ENCODE measurements around the gene BOC. TPM values are rescaled to one million over a fixed set of nuclear protein-coding genes. Genes with fewer than 3 reads are reported as not detected.

The BOC gene
- total and polyA plus RNA-seq, 2 donors (not counting 3 experiments of a cell fraction or from before 2014, with no cell fraction given) = 0.07 TPM; not detected in 1

DNA sequence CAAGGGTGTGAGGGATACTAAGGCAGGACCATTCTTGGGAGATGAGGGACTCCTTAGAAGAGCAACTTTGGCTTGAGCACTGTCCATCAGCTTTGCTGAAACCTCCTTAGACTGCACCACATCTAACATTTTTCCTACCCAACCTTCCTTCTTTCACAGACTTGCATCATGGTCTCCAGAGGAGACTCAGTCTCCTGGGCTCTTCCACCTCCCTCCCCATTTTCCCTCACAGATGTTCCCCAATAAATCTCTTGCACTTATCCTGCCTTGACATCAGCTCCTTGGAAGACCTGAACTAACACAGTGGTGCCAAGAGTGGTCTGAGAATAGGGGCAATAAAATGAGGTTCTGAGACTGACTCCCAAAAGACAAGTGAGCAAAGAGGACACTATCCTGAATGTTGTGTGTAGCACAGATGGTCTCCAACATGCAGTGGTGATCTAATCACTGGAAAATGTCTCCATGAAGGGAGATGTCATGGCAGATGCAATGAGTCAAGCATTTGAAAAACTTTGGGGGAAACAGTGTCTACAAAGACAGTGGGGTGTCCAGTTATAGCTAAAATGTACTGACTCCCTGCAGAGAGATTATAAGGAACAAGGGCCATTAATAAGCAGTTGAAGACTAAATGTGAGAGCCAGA lies 26.0 kb upstream of the BOC start:
- H2AFZ ChIP-seq (ENCODE audit: low read depth, low read length) = no peak overlapping the region
- dilution Hi-C loops (cut with MboI; ENCODE audit: extremely low pct_ligation_motif_present, low sequenced_read_pairs) = no loop called here
- no peaks in the 10 kb centered on the region for H3K4me1 ChIP-seq (ENCODE audit: control insufficient read depth, extremely low read depth, insufficient read depth, low read length)
- TF ChIP-seq, protein P1, sequence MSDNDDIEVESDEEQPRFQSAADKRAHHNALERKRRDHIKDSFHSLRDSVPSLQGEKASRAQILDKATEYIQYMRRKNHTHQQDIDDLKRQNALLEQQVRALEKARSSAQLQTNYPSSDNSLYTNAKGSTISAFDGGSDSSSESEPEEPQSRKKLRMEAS (IDR thresholded peaks at IDR 0.05; ENCODE audit: insufficient read depth, insufficient read length) = no peak
- TF ChIP-seq GATA2 (IDR thresholded peaks at IDR 0.05; ENCODE audit: insufficient read depth, insufficient read length, low read depth, low read length) (no peak), FOS (IDR thresholded peaks at IDR 0.05; ENCODE audit: borderline replicate concordance, insufficient read depth, low read length) (no peak), JUN (IDR thresholded peaks at IDR 0.05; ENCODE audit: borderline replicate concordance, insufficient read depth, insufficient read length, low read depth) (no peak), POLR2AphosphoS5 (IDR thresholded peaks at IDR 0.05; ENCODE audit: insufficient read depth, low read depth, low read length) (no peak), MYC (IDR thresholded peaks at IDR 0.05; ENCODE audit: low read depth, low read length) (no peak), POLR2A (IDR thresholded peaks at IDR 0.05; ENCODE audit: low read depth, low read length) (no peak), EZH2 (IDR thresholded peaks at IDR 0.05; ENCODE audit: borderline replicate concordance, low read depth, low read length, severe bottlenecking) (no peak)
- TF ChIP-seq, protein P2, sequence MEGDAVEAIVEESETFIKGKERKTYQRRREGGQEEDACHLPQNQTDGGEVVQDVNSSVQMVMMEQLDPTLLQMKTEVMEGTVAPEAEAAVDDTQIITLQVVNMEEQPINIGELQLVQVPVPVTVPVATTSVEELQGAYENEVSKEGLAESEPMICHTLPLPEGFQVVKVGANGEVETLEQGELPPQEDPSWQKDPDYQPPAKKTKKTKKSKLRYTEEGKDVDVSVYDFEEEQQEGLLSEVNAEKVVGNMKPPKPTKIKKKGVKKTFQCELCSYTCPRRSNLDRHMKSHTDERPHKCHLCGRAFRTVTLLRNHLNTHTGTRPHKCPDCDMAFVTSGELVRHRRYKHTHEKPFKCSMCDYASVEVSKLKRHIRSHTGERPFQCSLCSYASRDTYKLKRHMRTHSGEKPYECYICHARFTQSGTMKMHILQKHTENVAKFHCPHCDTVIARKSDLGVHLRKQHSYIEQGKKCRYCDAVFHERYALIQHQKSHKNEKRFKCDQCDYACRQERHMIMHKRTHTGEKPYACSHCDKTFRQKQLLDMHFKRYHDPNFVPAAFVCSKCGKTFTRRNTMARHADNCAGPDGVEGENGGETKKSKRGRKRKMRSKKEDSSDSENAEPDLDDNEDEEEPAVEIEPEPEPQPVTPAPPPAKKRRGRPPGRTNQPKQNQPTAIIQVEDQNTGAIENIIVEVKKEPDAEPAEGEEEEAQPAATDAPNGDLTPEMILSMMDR (IDR thresholded peaks at IDR 0.05; ENCODE audit: extremely low read depth in 1 of 2, insufficient read depth in 1 of 2, low read depth in 1 of 2, low read length in 2 of 2) = no peak
- H3K79me2 ChIP-seq (ENCODE audit: control insufficient read depth, insufficient read depth, low read length) = no peaks in the 10 kb centered on the region
- H3K9ac ChIP-seq (replicated peaks; ENCODE audit: extremely low read depth, insufficient read depth, low read length) = no peak overlapping the region
- FAIRE-seq = no peak
- CTCF ChIA-PET = interaction anchor here (1.4 kb wide), 1 partner anchor 103 kb away, joined by 3 read pairs; no protein-coding TSS in a partner anchor
- H3K4me2 ChIP-seq (ENCODE audit: insufficient read depth, low read length) = no peak overlapping the region
- no peak for DNase-seq (ENCODE audit: low read depth, low spot score)
- BruUV-seq (replicated peaks) = no TSS peak
- H3K27ac ChIP-seq (ENCODE audit: insufficient read depth, low read depth, low read length) = no peak overlapping the region
- no peaks in the 10 kb centered on the region for H4K20me1 ChIP-seq (replicated peaks; ENCODE audit: control insufficient read depth, extremely low read depth, insufficient read depth, low read length)
- H3K9me3 ChIP-seq (replicated peaks; ENCODE audit: control insufficient read depth, insufficient read depth, low read length) = no peaks in the 10 kb centered on the region
- H3K27me3 ChIP-seq (ENCODE audit: control insufficient read depth in 2 of 2, insufficient read depth in 2 of 2, low read length in 2 of 2) = no peaks in the 10 kb centered on the region
- POLR2A ChIA-PET = no interaction called here
- no peak overlapping the region for H3K4me3 ChIP-seq (replicated peaks in 1 of 3; ENCODE audit: insufficient read depth in 1 of 3, low read depth in 1 of 3, low read length in 3 of 3)
- no peaks in the 10 kb centered on the region for H3K9me1 ChIP-seq (replicated peaks; ENCODE audit: control insufficient read depth, extremely low read depth, insufficient read depth, low read length)
- H3K36me3 ChIP-seq (ENCODE audit: control insufficient read depth in 2 of 2, extremely low read depth in 1 of 2, insufficient read depth in 2 of 2, low read length in 2 of 2) = no peaks in the 10 kb centered on the region
- intact Hi-C loops (cut with micrococcal nuclease) = no loop called here

Data from endothelial cell of umbilical vein (primary cell).